NCI-H1694 (cell line): ENCODE data around the gene STX8.
"Not testable (repeated sequence)": the region's sequence is repeated elsewhere in the genome, so short reads cannot be mapped to it uniquely, and the experiment has no call there.

Source experiments
- DNase-seq: peaks from one replicate; lab custom pipeline; 2025; lab: John Stamatoyannopoulos, UW

Gene STX8

DNA sequence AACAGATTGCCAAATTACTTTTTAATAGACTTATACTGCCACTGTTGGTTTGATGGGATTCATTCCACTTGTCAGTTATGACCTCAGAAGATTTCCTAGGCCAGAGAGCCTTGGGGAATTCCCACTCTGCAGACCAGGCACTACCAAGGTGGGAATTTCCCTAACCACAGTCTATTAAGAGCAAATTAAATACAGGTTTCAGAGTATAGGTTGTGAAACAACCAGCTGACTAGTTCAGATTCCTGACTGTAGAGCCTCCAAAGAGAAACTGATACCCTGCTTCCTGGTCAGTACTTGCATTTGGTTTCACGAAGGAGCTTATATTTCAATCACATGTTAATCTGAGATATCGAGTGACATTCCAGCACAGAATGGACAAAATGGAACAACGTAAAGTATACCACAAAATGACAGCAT is 186.5 kb downstream of the STX8 start:
- no peak for DNase-seq

DNA sequence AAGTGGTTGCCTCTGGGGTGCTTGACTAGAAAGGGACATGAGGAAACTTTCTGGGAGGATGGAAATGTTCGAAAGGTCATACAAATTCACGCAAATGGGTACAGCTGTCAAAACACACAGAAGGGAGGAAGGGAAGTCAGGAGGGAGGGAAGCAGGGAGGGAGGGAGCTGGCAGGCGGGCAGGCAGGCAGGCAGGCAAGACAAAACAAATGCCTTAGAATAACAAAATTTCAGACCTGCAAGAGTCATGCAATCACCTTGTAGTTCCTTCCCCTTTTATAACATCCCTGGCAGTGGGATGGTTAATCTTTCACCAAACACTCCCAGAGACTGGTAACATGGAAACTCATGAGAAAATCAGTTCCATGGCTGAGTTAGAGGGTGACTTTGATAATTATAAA is 189.2 kb downstream of the STX8 start:
- no peak for DNase-seq

DNA sequence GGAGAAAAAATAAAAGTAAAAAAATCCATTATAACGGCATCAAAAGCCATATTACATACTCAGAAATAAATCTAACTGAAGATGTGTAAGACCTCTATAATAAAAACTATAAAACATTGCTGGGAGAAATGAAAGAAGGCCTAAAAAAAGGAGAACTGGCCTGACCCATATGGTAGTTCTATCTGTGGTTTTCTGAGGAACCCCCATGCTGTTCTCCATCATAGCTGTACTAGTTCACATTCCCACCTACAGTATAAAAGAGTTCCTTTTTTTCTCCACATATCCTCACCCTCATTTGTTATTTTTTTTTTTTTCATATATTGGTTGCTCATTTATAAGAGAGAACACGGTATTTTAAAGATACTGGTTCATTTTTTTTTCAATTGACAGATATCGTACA is 191.8 kb downstream of the STX8 start:
- no peak for DNase-seq

DNA sequence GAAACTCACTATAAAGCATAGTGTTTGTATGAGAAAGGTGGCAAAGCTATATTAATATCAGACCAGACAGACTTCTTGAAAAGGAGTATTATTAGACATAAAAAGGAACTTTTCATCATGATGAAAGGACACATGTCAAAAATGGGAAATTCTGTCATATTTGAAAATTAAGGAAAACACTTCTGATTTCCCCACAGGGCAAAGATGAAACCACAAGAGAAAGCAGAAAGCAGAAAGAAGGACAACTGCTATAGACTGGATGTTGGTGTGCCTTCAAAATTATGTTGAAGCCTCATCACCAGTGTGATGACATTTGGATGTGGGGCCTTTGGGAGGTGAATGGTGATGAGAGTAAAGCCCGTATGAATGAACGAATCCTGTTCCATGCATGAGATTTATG is 193.0 kb downstream of the STX8 start:
- DNase-seq = no peak

DNA sequence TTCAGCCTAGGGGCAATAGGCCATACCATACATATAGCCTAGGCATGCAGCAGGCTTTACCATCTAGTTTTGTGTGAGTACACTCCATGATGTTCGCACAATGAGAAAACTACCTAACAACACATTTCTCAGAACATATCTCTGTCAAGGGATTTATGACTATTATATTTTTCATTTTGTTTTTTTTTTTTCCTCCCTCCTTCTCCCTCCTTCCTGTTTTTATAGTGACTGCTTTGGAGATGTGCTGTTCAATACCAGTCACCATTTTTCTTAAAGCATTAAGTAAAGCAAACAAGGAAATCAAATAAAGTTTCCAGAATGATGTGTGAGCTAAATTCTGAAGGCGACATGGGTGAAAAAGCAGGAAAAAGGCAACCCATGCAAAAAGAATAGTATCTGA is 194.6 kb downstream of the STX8 start:
- no peak for DNase-seq

DNA sequence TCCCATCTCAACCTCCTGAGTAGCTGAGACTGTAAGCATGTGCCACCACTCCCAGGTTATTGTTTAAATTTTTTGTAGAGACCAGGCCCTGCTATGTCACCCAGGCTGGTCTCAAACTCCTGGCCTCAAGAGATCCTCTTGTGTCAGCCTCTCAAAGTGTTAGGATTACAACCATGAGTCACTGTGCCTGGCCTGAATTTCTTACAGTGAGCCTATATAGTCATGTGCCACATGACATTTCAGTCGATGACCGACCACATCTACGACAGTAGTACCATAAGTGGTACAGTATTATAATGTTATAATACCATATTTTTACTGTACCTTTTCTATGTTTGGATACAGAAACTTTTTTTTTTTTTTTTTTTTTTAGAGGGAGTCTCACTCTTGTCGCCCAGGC is 195.3 kb downstream of the STX8 start:
- no peak for DNase-seq

DNA sequence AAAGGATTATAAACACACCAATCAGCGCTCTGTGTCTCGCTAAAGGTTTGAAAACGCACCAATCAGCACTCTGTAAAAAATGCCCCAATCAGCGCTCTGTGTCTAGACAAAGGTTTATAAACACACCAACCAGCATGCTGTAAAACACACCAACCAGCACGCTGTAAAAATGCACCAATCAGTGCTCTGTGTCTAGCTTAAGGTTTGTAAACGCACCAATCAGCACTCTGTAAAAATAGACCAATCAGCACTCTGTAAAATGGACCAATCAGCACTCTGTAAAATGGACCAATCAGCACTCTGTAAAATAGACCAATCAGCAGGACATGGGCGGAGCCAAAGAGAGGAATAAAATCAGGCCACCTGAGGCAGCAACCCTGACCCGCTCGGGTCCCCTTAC is 199.4 kb downstream of the STX8 start:
- not testable (repeated sequence) for DNase-seq

DNA sequence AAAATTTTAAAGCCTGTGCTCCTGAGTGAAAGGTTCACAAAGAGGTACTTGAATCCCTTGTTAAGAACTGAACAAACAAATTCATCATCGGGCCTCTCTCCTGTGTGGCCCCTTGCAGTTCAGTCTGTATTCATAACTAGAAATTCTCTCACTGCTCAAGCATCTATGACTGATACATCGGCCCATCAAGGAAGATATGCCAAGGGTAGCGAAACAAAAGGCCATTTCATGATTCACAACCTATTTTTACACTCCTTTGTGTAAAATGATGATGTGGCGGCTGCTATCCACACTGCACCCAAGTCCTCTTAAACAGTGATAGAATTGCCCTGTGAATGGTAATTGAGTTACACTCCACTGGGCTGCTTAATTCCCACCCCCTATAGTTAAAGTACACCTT is 204.6 kb downstream of the STX8 start:
- DNase-seq = no peak

DNA sequence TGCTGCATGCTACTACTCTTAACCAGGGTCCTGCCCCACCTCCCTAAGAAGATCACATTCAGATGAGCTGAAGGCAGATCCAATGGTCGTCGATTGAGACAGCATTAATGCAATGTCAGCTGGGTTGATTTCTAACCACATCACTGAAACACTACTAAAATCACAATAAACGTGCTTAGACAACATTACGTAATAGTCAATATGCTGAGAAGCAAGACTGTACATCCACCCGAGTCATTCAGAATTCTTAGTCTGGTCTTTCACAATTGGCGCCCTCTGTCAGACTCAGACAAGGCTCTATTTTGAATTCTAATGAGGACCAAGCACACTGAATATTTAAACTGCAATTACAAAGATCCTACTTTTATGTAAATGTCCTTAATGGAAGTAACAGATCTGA is 205.2 kb downstream of the STX8 start:
- DNase-seq = no peak

DNA sequence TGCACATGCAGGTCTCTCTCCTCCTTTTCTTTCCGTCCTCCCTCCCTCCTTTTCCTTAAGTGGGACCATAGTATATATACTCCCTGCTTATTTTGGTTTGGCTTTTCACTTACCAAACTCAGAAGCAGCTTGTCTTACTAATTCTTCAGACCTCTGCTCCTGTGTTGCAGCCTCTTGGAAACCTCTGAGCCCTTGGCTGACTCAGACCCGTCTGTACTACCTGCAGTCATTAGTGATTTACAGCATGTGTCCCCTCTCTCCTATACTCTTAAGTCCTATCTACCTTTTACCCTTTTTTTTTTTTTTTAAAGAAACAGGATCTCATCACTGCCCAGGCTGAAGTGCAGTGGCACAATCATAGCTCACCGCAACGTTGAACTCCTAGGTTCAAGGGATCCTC is 207.0 kb downstream of the STX8 start:
- no peak for DNase-seq

DNA sequence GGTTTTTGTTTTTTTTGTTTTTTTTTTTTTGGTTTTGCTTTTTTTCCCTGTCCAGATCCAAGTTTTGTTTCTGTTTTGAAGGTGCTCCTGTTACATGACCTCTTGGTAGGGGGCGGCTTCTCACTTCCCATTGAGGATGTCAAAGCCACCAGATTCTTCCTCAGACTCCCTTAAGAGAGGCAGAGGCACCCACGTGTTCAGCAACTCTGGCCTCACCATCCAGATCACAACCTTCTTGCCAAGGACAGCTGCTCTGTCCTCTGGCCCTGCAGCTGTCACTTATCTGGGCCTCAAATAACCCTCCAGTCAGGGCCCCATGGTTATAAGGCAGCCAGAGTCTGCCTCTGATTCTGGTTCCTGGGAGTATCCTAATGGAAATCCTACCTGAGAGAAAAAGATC is 208.5 kb downstream of the STX8 start:
- DNase-seq = no peak

DNA sequence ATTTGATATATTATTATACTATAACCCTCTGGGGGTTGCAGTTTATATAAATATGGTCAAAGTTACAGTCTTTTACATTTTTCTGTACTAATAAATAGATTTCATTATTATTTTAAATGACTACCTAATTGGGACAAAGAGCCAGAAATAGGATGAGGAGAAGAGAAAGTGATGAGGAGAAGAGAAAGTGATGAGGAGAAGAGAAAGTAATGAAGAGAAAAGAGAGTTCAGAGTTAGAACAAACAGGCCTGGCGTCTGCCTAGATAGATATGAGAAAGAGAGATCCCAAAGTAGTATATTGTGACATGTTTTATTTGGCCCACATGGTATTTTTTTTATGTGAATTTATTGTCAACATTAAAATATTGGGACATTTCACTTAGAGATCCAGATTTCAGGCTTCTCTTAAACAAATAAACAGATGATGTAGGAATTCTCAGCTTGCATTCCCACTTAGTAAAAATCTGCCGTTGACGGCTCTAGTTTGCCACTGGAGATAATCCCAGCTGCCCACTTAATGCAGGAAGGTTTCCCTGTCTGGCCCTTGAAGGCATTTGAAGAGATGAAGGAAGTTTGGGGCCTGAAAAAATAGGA is 210.7 kb downstream of the STX8 start:
- no peak for DNase-seq

DNA sequence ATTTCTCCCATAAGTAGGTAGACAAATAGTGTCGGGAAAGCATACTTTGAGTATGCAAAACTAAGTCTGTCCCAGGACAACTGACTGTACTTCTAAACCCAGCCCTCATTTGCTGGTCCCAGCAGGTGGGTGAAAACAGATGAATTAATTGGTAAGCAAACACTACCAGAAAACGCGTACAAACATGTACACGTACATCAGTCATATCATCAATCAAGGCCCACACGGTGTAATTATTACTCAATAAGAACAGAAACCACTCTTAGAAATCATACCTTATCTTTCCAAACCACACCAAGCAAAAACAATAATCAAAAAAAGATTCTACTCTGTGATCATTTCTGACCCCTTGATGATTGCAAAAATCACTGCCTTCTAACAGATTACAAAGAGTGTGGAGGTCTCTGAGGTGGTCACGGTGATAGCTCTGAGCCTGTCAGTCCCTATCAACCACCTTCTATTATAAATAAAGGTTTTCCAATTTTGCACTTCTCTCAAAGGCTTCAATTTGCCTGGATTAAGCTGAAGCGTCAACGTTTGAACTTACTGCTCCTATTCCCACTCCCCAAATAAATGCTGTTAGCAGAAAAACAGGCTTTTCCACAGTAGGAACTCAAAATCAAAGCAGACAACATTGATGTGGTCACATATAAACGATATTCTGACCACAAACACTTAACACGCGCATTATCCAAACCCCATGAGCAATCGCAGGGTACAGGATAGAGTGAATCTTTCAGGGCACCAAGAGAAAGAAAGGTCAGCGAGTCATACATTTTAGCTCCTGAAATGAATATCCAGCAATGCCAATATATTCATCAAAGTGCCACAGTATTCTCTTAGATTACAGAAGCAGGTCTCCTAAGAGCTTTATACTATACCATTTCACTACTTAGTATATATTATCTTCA is 211.9 kb downstream of the STX8 start:
- DNase-seq = no peak

DNA sequence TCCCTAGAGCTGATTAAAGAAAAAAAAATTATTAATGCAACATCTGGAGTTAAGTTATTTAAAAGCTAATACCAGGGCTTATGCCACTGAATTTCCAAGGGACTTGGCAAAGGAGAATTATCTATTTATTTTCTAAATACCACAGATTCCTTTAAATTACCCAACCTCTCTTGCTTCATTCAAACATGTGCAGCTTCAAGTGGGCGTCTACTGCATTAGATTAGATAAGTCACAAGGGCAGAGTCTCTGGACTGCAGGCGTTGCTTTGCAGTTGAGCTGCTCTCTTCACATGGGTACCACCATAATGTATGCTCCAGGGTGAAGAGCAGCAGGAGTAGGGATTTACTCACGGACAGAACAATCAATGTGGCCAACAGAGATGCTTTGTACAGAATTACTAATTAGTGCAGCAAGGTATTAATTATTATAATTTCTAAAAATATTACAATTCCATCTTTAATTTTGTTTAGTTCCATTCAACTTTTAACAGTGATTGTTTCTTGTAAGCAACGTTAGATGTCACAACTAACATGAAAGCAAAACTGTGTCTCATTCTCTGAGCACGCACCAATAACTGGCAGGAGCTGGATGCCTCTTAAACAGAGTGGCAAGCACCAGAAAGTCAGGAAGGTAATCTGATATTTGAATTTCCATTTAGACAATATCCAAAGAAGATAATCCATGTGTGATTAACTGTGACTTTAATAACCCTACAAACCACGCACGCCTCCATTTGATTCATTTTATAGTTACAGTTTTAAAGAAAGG is 214.2 kb downstream of the STX8 start:
- no peak for DNase-seq

DNA sequence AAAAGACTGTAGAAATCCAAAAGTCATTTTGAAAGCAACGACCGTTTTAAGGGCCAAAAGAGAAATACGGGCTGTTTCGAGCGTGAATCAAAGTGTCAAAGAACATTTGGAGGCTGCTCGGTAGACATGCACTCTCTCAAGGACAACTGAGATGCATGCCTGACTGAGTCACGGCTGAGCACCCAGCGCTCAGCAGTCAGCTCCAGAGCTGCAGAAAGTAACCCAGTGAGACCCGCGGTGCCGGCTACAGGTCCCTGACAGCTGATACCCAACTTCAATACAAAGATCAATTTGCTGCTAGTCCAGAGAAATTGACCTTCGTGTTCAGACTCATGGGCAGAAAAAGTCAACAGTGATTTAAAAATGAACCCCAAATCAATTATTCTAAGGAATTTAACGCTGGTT is 214.9 kb downstream of the STX8 start:
- DNase-seq = no peak

DNA sequence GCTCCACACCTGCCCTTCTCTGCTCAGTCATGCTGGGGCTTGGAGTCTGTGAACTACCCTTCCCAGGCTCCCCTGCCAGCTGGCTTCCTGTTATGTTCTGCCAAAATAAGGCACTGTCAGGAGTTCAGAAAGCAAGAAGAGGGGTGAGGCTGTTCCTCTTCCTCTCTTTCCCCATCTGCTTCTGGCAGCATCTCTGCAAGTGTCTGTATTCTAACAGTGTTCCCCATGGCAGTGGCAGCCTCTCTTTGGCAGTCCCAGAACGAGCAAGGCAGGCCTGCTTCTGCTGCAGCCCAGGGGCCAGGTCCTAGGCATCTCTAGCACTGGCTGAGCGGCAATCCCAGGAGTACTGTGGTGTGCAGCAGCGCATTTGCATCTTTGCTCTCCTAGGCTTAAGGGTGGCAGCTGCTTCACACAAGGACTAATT is 219.1 kb downstream of the STX8 start:
- no peak for DNase-seq

DNA sequence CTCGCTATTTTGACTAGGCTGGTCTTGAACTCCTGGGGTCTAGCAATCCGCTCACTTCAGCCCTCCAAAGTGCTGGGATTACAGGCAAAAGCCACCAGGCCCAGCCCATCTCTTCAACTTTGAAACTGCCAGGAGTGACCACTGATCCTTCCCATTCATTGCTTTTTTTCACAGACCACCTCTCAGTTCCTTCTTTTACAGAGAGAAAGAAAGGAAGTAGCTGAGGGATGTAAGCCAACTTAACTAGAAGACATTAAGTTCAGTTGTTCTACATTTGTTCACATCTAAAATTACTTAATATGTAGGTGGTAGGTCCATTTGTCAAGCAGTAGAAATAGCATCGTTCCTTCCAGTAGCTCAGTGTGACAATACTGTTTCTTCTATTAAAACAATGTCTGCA is 219.8 kb downstream of the STX8 start:
- no peak for DNase-seq

DNA sequence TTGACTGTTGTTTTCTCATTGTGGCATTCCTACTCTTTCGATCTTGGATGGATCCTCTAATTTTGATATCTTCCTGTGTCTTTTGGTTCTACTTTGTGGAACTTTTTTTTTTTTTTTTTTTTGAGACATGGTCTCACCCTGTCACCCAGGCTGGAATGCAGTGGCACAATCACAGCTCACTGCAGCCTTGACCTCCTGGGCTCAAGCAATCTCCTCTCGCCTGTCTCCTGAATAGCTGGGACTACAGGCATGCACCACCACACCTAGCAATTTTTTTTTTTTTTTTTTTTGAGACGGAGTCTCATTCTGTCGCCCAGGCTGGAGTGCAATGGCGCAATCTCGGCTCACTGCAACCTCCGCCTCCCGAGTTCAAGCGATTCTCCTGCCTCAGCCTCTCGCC is 220.4 kb downstream of the STX8 start:
- DNase-seq = not testable (repeated sequence)

DNA sequence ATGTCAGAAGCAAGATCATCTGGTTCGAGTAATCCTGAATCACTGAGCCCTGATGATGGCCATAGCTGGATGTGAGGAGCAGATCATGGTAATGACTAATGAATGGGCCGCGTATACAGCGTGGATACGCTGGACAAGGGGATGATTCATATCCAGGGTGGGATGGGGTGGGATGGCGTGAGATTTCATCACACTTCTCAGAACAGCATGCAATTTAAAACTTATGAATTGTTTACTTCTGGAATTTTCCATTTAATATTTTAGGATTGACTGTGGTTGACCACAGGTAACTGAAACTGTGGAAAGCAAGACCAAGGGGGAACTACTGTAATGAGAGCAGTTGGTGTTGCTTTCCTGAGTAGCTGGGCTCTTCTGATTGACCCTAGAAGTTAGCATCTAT is 225.5 kb downstream of the STX8 start:
- no peak for DNase-seq

DNA sequence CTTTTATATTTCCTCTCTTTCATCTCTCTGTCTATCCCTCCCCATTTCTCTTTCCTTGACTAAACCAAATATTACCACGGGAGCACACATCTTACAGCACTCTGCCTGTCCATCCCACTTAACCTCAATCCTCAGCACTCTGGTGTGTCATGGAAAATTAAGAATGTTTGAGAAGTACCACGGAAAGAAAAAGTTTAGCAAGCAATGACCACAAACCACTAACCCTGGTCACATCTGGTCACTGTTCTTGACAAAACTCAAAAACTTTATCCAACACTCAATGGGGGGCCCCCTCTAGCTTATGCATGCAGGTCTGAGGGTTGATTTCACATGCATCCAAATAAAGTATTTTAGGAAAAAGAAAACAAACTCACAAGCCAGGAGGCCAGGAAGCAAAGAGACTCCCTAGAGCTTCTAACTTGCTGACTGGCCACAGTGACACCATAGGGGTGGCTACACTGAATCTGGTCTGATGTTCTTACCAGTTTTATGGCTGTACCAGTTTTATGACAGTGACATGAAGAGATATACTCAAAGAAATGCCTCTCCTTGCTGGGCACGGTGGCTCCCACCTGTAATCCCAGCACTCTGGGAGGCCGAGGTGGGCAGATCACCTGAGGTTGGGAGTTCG is 229.2 kb downstream of the STX8 start:
- DNase-seq = no peak

DNA sequence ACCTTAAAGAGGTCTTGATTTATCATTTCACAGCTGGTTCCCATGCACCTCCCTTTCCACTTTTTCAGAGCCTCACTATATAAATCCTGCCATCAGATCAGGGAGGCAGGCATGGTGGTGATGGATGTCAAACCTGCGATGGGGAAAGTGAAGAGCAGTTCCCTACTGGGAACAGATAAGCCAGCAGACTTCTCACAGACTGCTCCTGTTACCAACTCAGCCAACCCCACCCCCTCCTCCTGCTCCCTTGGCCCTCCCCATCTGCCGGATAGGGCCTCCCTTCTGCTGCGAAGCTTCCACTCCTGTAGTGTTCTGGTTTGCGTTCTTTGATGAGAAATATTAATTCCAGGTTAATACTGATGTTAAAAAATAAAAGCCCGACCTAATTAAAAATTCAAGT is 232.1 kb downstream of the STX8 start:
- DNase-seq = no peak

DNA sequence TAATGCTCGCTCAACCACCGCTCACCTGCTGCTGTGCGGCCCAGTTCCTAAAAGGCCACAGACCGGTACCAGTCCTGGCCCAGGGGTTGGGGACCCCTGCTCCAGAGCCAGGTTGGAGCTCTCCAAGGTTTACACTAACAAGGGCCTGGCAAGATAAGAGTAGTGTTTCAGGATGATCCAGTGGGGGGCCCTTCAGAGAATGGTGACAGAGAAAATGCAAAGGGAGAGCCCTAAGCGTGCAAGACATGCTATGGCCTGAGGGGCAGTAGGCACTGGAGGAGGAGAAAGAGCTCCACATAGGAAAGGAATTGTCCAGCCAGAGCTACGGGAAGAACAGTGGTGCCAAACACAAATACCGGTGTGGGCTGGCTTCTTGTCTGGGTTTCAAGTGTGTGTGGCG is 233.4 kb downstream of the STX8 start:
- DNase-seq = no peak

DNA sequence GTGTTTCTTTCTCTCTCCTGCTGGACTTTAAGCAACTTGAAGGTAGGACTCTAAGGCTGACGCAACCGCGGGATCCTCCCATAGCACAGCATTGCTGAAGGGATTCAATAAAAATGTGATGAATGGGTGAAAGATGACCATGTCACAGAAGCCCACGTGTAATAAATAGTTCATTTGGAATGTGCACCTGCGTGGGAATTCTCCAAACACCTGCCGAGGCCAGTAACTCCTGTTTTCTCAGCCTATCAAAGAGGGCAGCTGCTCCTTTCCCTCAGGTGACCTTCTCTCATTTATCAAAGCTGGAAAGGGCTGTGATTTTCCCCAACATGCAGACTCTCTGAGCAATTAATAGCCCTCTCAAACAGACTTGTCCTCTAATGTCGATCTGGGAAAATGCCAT is 235.7 kb downstream of the STX8 start:
- DNase-seq = no peak
